KMS-11 (cell line): ENCODE data around the gene COCH.

Experiments
- H2AFZ ChIP-seq: fragments of 200-600 bp; sonication (generic); 2 replicates; pipeline ENCODE4 v1.6.1; 2016; ENCODE audit warnings: antibody characterized with exemption, mixed run types, low read depth
- H3K27ac ChIP-seq: fragments of 200-600 bp; sonication (generic); 2 replicates; pipeline ENCODE4 v1.6.1; 2016; ENCODE audit warnings: mild to moderate bottlenecking, mixed run types
- H3K27me3 ChIP-seq: fragments of 200-600 bp; sonication (generic); 2 replicates; pipeline ENCODE4 v1.6.1; 2017; ENCODE audit warnings: mild to moderate bottlenecking, low read depth, mixed run types, moderate library complexity; ENCODE audit not compliant: insufficient read depth
- H3K36me3 ChIP-seq: fragments of 200-600 bp; sonication (generic); 2 replicates; pipeline ENCODE4 v1.6.1; 2017; ENCODE audit warnings: mild to moderate bottlenecking, mixed run types; ENCODE audit not compliant: insufficient read depth
- H3K4me1 ChIP-seq: fragments of 200-600 bp; sonication (generic); 2 replicates; pipeline ENCODE4 v1.6.1; 2016; ENCODE audit warnings: mild to moderate bottlenecking, low read depth, mixed run types; ENCODE audit not compliant: poor library complexity, severe bottlenecking
- H3K4me2 ChIP-seq: fragments of 200-600 bp; sonication (generic); 2 replicates; pipeline ENCODE4 v1.7.0; 2016; ENCODE audit warnings: mild to moderate bottlenecking, mixed run types
- H3K4me3 ChIP-seq: fragments of 200-600 bp; sonication (generic); IDR thresholded peaks from 2 replicates; pipeline ENCODE4 v1.6.1; 2017; ENCODE audit warnings: low read depth, low read length, mixed read lengths; ENCODE audit not compliant: insufficient read depth
- H3K79me2 ChIP-seq: fragments of 200-600 bp; sonication (generic); 2 replicates; pipeline ENCODE4 v1.6.1; 2016; ENCODE audit warnings: low read depth, mixed run types; ENCODE audit not compliant: insufficient read depth
- H3K9ac ChIP-seq: fragments of 200-600 bp; sonication (generic); 2 replicates; pipeline ENCODE4 v1.6.1; 2016; ENCODE audit warnings: mild to moderate bottlenecking, mixed run types
- H4K20me1 ChIP-seq: fragments of 200-600 bp; sonication (generic); 2 replicates; pipeline ENCODE4 v1.6.1; 2016; ENCODE audit warnings: mild to moderate bottlenecking, mixed run types; ENCODE audit not compliant: insufficient read depth
- CTCF ChIP-seq: fragments of 200-600 bp; sonication (generic); conservative IDR thresholded peaks from 2 replicates; pipeline ENCODE4 v1.6.1; 2017; ENCODE audit warnings: low read depth, mild to moderate bottlenecking, antibody characterized with exemption, low read length, moderate library complexity, mixed read lengths

COCH gene

GRCh38 chr14:30855345-30856037 is 18.9 kb upstream of the COCH start:
- no peaks in the 10 kb centered on the region for H3K79me2 ChIP-seq
- no peak overlapping the region for H2AFZ ChIP-seq
- H3K9ac ChIP-seq: no peak overlapping the region
- H3K4me1 ChIP-seq: no peaks in the 10 kb centered on the region
- no peak overlapping the region for H3K4me2 ChIP-seq
- no peak overlapping the region for H3K4me3 ChIP-seq
- no peak for TF ChIP-seq CTCF
- no peaks in the 10 kb centered on the region for H3K36me3 ChIP-seq
- no peak overlapping the region for H3K27ac ChIP-seq
- H3K27me3 ChIP-seq: no peaks in the 10 kb centered on the region
- no peaks in the 10 kb centered on the region for H4K20me1 ChIP-seq

GRCh38 chr14:30861200-30861599 is 13.2 kb upstream of the COCH start:
- H4K20me1 ChIP-seq: no peaks in the 10 kb centered on the region

GRCh38 chr14:30864934-30865333 is 9.4 kb upstream of the COCH start:
- H3K4me1 ChIP-seq: peaks cover 17% of the 10 kb centered on the region
- peak overlapping the region; percentile 46 for H3K4me2 ChIP-seq
- no peak for TF ChIP-seq CTCF
- H3K27ac ChIP-seq: no peak overlapping the region
- H2AFZ ChIP-seq: no peak overlapping the region
- no peaks in the 10 kb centered on the region for H3K36me3 ChIP-seq
- no peaks in the 10 kb centered on the region for H3K27me3 ChIP-seq
- H3K9ac ChIP-seq: no peak overlapping the region
- H3K79me2 ChIP-seq: no peaks in the 10 kb centered on the region
- H4K20me1 ChIP-seq: no peaks in the 10 kb centered on the region
- no peak overlapping the region for H3K4me3 ChIP-seq

More at GRCh38 chr14:30861200-30861599, 13.2 kb upstream of the COCH start:
- H3K4me3 ChIP-seq: no peak overlapping the region
- H3K4me1 ChIP-seq: peaks cover 17% of the 10 kb centered on the region
- H3K9ac ChIP-seq: no peak overlapping the region
- H3K36me3 ChIP-seq: no peaks in the 10 kb centered on the region
- no peaks in the 10 kb centered on the region for H3K27me3 ChIP-seq
- H3K4me2 ChIP-seq: no peak overlapping the region
- TF ChIP-seq CTCF: no peak
- H3K79me2 ChIP-seq: no peaks in the 10 kb centered on the region
- H3K27ac ChIP-seq: no peak overlapping the region
- H2AFZ ChIP-seq: no peak overlapping the region

GRCh38 chr14:30868736-30869135 is 5.6 kb upstream of the COCH start:
- Histone ChIP-seq H4K20me1 (no peaks in the 10 kb centered on the region), H3K36me3 (no peaks in the 10 kb centered on the region), H3K27ac (no peak overlapping the region), H3K9ac (no peak overlapping the region), H3K4me2 (no peak overlapping the region), H3K4me1 (peaks cover 17% of the 10 kb centered on the region), H3K79me2 (no peaks in the 10 kb centered on the region), H3K4me3 (no peak overlapping the region), H2AFZ (no peak overlapping the region), H3K27me3 (no peaks in the 10 kb centered on the region)
- TF ChIP-seq CTCF: no peak
